Cardiac fibroblast (primary cell): ENCODE results near the gene CDC42EP1.

Source experiments
- DNase-seq, 2 donors: peaks; one replicate each; pipeline versions ENCODE4 v3.0.0 to v3.0.0-alpha.2; 2010; ENCODE audit warnings: low read depth in 2 of 2
- H3K4me3 ChIP-seq, 2 donors: replicated peaks in 1 of 2; 1 replicate in 1 of 2; 2 replicates in 1 of 2; pipeline ENCODE4 v1.5.1; 2011; ENCODE audit warnings: low read depth in 2 of 2, low read length in 2 of 2, mild to moderate bottlenecking in 2 of 2, moderate library complexity in 1 of 2
- CTCF ChIP-seq: IDR thresholded peaks from one replicate; pipeline ENCODE4 v1.5.1; 2011; ENCODE audit warnings: low read depth, mild to moderate bottlenecking, low read length, inconsistent platforms

Gene CDC42EP1

GRCh38 chr22:37617431-37617830 lies 57.2 kb downstream of the CDC42EP1 start:
- H3K4me3 ChIP-seq = no peak overlapping the region
- no peak for DNase-seq
- no peak for TF ChIP-seq CTCF

GRCh38 chr22:37618072-37618656 lies 57.9 kb downstream of the CDC42EP1 start:
- H3K4me3 ChIP-seq = no peak overlapping the region
- TF ChIP-seq CTCF = no peak
- no peak for DNase-seq

GRCh38 chr22:37618674-37619073 lies 58.4 kb downstream of the CDC42EP1 start:
- TF ChIP-seq CTCF = no peak
- no peak for DNase-seq
- H3K4me3 ChIP-seq = no peak overlapping the region
